Ovary (tissue), 9 donors: Measurements from ENCODE around the gene CHKB. TPM values are rescaled to one million over a fixed set of nuclear protein-coding genes. Genes with fewer than 3 reads are reported as not detected.

Source experiments
- DNase-seq, 5 donors: peaks; one replicate each; pipeline ENCODE4 v3.0.0-alpha.2; 2019 to 2020
- H3K27ac ChIP-seq, 2 donors: fragments of 200-600 bp; one replicate each; pipeline versions ENCODE4 v1.5.1 to v1.8.0; 2019 to 2022
- H3K27me3 ChIP-seq: fragments of 200-600 bp; one replicate; pipeline ENCODE4 v1.8.0; 2022
- H3K36me3 ChIP-seq: fragments of 200-600 bp; sonication (generic); one replicate; pipeline ENCODE4 v1.5.1; 2019
- H3K4me1 ChIP-seq: one replicate; pipeline ENCODE4 v1.8.1; 2013; ENCODE audit warnings: mild to moderate bottlenecking, moderate library complexity; ENCODE audit not compliant: insufficient read depth
- H3K4me3 ChIP-seq: fragments of 200-600 bp; sonication (generic); one replicate; pipeline ENCODE4 v1.5.1; 2017
- H3K9me3 ChIP-seq, 2 donors: fragments of 200-600 bp in 1 of 2; sonication (generic) in 1 of 2; one replicate each; pipeline versions ENCODE4 v1.5.1 to v1.8.1; 2013 to 2019; ENCODE audit warnings: mild to moderate bottlenecking in 1 of 2, moderate library complexity in 1 of 2
- EP300 ChIP-seq: sonication (generic); formaldehyde crosslinking; IDR thresholded peaks from one replicate; pipeline ENCODE4 v1.6.1; 2017; ENCODE audit warnings: antibody characterized with exemption
- POLR2A ChIP-seq: fragments of 450-650 bp; IDR thresholded peaks from one replicate; pipeline ENCODE4 v1.6.1; 2017; ENCODE audit warnings: antibody characterized with exemption, mild to moderate bottlenecking, moderate library complexity
- WGBS, 3 donors: extraction: QIAGEN DNeasy Blood & Tissue Kit in 1 of 3; methylation state at CpG; one replicate each; pipeline versions ENCODE4 v1.1.5 to v1.1.7; 2013 to 2017; 5-methylcytosine and 5-hydroxymethylcytosine counted together
- intact Hi-C, 4 donors: fragments of 100-400 bp; cut with DNase I; formaldehyde crosslinking; loops; one replicate each; pipeline versions ENCODE4 v1.11.0 to v1.15.1; 2022 to 2023
- polyA plus RNA-seq, 2 donors: library from polyadenylated mRNA; stranded (reverse); fragments of 200-250 nt in 1 of 2; fragments of 350-450 nt in 1 of 2; fragmentation: Illumina TruSeq in 1 of 2; extraction: RNeasy Lipid Tissue Mini Kit (QIAGEN cat#74804) in 1 of 2; gene quantifications; one replicate each; pipeline ENCODE4 v1.2.3, GENCODE V29; 2013 to 2014
- total RNA-seq, 7 donors: library from RNA; depleted of rRNA in 2 of 7; stranded (reverse); fragments of >200 nt in 2 of 7; fragmentation: NEBNext Ultra II Directional in 3 of 7; extraction: Animal tissue kit (Norgen Biotek cat#: 25700) in 3 of 7; gene quantifications; one replicate each; pipeline versions ENCODE4 v1.1.0 to v1.2.4, GENCODE V29; 2016 to 2023
- TF ChIP-seq, protein P1 (sequence below), 3 donors: fragments of 450-650 bp in 2 of 3; fragments of 200-600 bp in 1 of 3; IDR thresholded peaks; one replicate each; pipeline versions ENCODE4 v1.5.1 to v1.8.0; 2016 to 2022; ENCODE audit warnings: antibody characterized with exemption in 3 of 3, mild to moderate bottlenecking in 1 of 3
- donor health status: DM: no; HTN: no; CAD: no; lungs with moderate emphysema.
- donor health status: DM: no; HTN: no; CAD: no.
- donor health status: Bipolar disorder and iron deficiency.
- donor health status: DM: yes; HTN: yes; CAD: no.
- donor health status: DM: no; HTN: no; CAD: no.
- donor health status: DM: yes; HTN: yes; CAD: no.

Gene CHKB
- total and polyA plus RNA-seq, 9 donors, result 34.9 to 73.2 (median 47.9) TPM

DNA sequence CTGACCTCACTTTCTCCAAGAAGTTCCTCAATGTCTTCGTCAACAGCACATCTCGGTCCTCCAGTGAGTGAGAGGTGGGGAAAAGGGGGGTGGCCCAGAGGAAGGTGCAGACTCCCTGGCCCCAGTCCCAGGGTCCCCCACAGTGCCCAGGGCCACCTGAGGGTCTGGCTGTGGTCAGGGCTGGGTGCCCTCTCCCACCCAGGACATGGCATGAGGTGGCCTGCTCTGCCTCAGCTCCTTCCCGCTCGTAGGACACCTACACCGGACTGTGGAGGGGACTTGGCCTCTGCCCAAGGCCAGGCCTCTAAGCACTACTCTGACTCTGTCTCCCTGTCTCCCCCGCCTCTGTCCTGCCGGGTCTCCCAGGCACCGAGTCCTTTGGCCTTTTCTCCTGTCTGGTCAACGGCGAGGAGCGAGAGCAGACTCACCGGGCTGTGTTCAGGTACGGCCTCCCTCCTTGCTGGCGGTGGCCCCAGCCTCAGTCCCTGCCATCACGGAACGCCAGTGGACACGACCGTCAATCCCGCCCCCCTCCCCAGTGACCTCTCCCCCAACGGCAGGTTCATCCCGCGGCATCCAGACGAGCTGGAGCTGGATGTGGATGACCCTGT, 22.5 kb upstream of the CHKB start:
- H3K9me3 ChIP-seq, result no peaks in the 10 kb centered on the region
- no peaks in the 10 kb centered on the region for H3K36me3 ChIP-seq
- no peak for TF ChIP-seq EP300
- H3K27ac ChIP-seq, result no peak overlapping the region
- WGBS, 3 donors, result 86 to 88% (median 86%) methylated on average over 23 of the region's 23 CpGs
- H3K4me3 ChIP-seq, result no peak overlapping the region
- no peaks in the 10 kb centered on the region for H3K4me1 ChIP-seq
- H3K27me3 ChIP-seq, result no peaks in the 10 kb centered on the region
- intact Hi-C loops, result no loop called here
- DNase-seq, result no peak

- no peak for TF ChIP-seq EP300
- H3K27ac ChIP-seq, result no peak overlapping the region
- peaks cover 2% of the 10 kb centered on the region for H3K4me1 ChIP-seq
- intact Hi-C loops, result no loop called here
- no peak overlapping the region for H3K4me3 ChIP-seq
- no peak for DNase-seq
- no peaks in the 10 kb centered on the region for H3K36me3 ChIP-seq
- H3K27me3 ChIP-seq, result no peaks in the 10 kb centered on the region
- 79 to 84% (median 82%) methylated on average over 59 to 103 of the region's 103 CpGs for whole genome bisulfite sequencing, 3 donors
- H3K9me3 ChIP-seq, result no peaks in the 10 kb centered on the region
These were observed 21.8 kb upstream of the CHKB start for GRCh38 chr22:50604256-50605001.

GRCh38 chr22:50603511-50604255, 21.0 kb upstream of the CHKB start:
- no peaks in the 10 kb centered on the region for H3K27me3 ChIP-seq
- intact Hi-C loops, result no loop called here
- H3K4me3 ChIP-seq, result no peak overlapping the region
- H3K4me1 ChIP-seq, result peaks cover 2% of the 10 kb centered on the region
- no peaks in the 10 kb centered on the region for H3K9me3 ChIP-seq
- TF ChIP-seq POLR2A, result no peak
- TF ChIP-seq, protein P1, sequence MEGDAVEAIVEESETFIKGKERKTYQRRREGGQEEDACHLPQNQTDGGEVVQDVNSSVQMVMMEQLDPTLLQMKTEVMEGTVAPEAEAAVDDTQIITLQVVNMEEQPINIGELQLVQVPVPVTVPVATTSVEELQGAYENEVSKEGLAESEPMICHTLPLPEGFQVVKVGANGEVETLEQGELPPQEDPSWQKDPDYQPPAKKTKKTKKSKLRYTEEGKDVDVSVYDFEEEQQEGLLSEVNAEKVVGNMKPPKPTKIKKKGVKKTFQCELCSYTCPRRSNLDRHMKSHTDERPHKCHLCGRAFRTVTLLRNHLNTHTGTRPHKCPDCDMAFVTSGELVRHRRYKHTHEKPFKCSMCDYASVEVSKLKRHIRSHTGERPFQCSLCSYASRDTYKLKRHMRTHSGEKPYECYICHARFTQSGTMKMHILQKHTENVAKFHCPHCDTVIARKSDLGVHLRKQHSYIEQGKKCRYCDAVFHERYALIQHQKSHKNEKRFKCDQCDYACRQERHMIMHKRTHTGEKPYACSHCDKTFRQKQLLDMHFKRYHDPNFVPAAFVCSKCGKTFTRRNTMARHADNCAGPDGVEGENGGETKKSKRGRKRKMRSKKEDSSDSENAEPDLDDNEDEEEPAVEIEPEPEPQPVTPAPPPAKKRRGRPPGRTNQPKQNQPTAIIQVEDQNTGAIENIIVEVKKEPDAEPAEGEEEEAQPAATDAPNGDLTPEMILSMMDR (IDR thresholded peaks at IDR 0.05), result no peak
- no peak for TF ChIP-seq EP300
- H3K27ac ChIP-seq, result no peak overlapping the region
- 54 to 73% (median 67%) methylated on average over 65 to 70 of the region's 70 CpGs for WGBS, 3 donors
- no peak for DNase-seq
- H3K36me3 ChIP-seq, result no peaks in the 10 kb centered on the region

DNA sequence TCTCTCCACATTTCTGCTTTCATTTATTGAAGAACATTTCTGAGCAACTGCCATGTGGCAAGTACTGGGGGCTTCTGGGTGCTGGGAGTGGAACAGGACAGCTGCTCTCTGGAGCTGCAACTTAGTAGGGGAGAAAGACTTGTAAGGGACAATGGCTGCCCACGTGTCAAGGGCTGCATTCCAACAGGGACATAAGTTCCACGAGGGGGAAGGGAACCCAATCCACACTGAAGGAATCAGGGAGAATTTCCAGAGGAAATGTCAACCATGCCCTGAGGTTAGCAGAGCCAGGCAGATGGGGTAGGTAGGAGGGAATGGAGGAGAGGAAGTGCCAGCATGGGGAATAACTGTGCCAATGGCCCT, 19.7 kb upstream of the CHKB start:
- 54 to 62% (median 60%) methylated on average over 2 of the region's 2 CpGs for WGBS, 3 donors
- Histone ChIP-seq H3K27me3 (no peaks in the 10 kb centered on the region), H3K36me3 (no peaks in the 10 kb centered on the region), H3K4me3 (no peak overlapping the region), H3K9me3 (no peaks in the 10 kb centered on the region), H3K27ac (no peak overlapping the region), H3K4me1 (peaks cover 2% of the 10 kb centered on the region)
- no peak for DNase-seq
- intact Hi-C loops, result no loop called here
- TF ChIP-seq POLR2A, result no peak
- TF ChIP-seq, protein P1 (IDR thresholded peaks at IDR 0.05), result no peak
- no peak for TF ChIP-seq EP300

DNA sequence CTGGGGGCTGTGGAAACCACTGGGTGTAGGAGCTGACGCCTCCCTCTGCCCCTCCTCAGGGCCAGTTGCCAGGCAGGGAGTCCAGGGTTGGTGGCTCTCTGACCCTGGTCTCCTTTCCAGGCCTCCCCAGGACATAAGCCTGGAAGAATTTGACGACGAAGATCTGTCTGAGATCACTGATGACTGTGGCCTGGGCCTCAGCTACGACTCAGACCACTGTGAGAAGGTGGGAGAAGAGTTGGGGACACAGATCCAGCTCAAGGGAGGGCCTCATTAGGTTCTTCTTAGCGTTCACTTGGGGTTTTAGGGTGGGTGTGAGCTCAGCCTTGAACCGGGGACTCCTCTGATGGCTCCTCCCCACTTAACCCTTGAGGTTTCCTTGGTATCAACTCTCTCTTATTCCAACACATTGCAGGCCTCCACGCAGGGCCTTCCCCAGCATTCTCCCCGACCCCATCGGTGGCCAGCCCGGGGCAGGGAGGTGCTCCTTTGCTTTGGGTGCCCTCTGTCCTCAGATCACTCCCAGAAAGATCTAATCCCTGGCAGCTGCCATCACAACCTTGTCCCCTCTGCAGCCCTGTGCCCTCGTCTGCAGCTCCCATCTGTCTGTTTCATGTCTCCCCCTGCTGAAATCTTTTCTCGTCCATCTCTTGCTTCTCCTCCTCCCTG, 19.2 kb upstream of the CHKB start:
- H3K9me3 ChIP-seq, result no peaks in the 10 kb centered on the region
- WGBS, 3 donors, result 60 to 62% (median 60%) methylated on average over 12 of the region's 12 CpGs
- no peaks in the 10 kb centered on the region for H3K27me3 ChIP-seq
- no peaks in the 10 kb centered on the region for H3K36me3 ChIP-seq
- no peak for DNase-seq
- H3K4me1 ChIP-seq, result peaks cover 2% of the 10 kb centered on the region
- no peak overlapping the region for H3K4me3 ChIP-seq
- intact Hi-C loops, result no loop called here
- H3K27ac ChIP-seq, result no peak overlapping the region
- TF ChIP-seq POLR2A (no peak), EP300 (no peak)
- TF ChIP-seq, protein P1 (IDR thresholded peaks at IDR 0.05), result no peak
